GM10266 (cell line): ENCODE measurements around the gene TENT4A.

Experiments
- DNase-seq: peaks from one replicate; pipeline ENCODE4 v3.0.0; 2012; ENCODE audit errors: extremely low spot score
- TF ChIP-seq, protein P1 (sequence below): IDR thresholded peaks from 2 replicates; pipeline ENCODE4 v1.5.1; 2012; ENCODE audit warnings: mild to moderate bottlenecking, low read depth; ENCODE audit not compliant: control insufficient read depth, insufficient read depth; ENCODE audit errors: missing control alignments

The TENT4A gene

GRCh38 chr5:6801236-6801635, 88.0 kb downstream of the TENT4A start:
- TF ChIP-seq, protein P1, sequence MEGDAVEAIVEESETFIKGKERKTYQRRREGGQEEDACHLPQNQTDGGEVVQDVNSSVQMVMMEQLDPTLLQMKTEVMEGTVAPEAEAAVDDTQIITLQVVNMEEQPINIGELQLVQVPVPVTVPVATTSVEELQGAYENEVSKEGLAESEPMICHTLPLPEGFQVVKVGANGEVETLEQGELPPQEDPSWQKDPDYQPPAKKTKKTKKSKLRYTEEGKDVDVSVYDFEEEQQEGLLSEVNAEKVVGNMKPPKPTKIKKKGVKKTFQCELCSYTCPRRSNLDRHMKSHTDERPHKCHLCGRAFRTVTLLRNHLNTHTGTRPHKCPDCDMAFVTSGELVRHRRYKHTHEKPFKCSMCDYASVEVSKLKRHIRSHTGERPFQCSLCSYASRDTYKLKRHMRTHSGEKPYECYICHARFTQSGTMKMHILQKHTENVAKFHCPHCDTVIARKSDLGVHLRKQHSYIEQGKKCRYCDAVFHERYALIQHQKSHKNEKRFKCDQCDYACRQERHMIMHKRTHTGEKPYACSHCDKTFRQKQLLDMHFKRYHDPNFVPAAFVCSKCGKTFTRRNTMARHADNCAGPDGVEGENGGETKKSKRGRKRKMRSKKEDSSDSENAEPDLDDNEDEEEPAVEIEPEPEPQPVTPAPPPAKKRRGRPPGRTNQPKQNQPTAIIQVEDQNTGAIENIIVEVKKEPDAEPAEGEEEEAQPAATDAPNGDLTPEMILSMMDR, result no peak
- DNase-seq, result no peak

- TF ChIP-seq, protein P1, result no peak
- no peak for DNase-seq
Measured at GRCh38 chr5:6803981-6804550, 90.8 kb downstream of the TENT4A start.

DNA sequence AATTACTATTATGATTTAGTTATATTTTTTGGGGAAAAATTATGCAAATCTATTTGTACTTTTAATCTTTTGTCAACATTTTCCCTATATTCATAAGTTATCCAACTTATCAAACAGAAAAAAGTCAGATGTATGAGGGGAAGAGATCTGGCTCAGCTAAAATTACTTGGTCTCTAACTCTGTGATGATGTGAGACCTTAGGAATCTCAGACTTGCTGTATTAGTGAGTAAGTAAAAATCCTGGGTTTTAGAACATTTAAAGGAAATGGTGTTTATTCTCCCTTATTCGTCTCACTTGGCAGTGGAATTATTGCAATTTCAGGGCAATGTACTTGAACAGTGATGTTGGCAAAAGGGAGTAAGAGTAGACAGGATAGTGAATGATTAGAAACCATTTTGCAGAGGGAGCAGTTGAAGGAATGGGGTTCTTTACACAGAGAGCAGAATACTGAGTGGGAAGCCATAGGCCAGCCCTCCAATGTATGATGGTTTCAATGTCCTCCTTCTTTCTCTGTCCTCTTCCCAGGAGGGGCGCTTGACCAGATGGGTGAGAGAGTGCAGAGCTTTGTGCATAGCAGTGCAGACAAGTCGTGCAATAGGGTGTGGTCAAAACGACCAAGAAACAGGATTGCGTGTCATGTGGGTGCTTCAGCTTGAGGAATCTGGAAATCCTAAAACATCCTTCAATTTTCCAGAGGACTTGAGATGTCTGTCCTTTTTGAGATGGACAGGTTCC, 91.7 kb downstream of the TENT4A start:
- no peak for DNase-seq
- TF ChIP-seq, protein P1, result no peak

GRCh38 chr5:6805841-6806240, 92.6 kb downstream of the TENT4A start:
- no peak for DNase-seq
- TF ChIP-seq, protein P1, result no peak
